HG02981 (cell line): Measurements from ENCODE around the gene GABRA4.

ENCODE experiments used
- ATAC-seq: cut with Tn5 transposase; IDR thresholded peaks from one replicate; pipeline ENCODE4 v1.9.1; 2021; ENCODE audit warnings: mild to moderate bottlenecking, moderate library complexity; ENCODE audit not compliant: unreplicated experiment

Gene GABRA4

GRCh38 chr4:46979726-46980125 lies 13.7 kb downstream of the GABRA4 start:
- ATAC-seq, result no peak

- ATAC-seq, result no peak
These were observed 14.1 kb downstream of the GABRA4 start for GRCh38 chr4:46979283-46979682.

GRCh38 chr4:46977245-46977644 lies 16.1 kb downstream of the GABRA4 start:
- ATAC-seq, result no peak

- ATAC-seq, result peak; percentile 48
These were observed 17.4 kb downstream of the GABRA4 start for GRCh38 chr4:46975812-46976553.

- no peak for ATAC-seq
These were observed 18.4 kb downstream of the GABRA4 start for GRCh38 chr4:46974891-46975543.

- ATAC-seq, result no peak
These were observed 24.5 kb downstream of the GABRA4 start for GRCh38 chr4:46968847-46969246.

- no peak for ATAC-seq
These were observed 25.8 kb downstream of the GABRA4 start for GRCh38 chr4:46967631-46968030.

- ATAC-seq, result no peak
These were observed 34.5 kb downstream of the GABRA4 start for GRCh38 chr4:46958742-46959488.

GRCh38 chr4:46956451-46956850 lies 36.9 kb downstream of the GABRA4 start:
- no peak for ATAC-seq

GRCh38 chr4:46955601-46956000 lies 37.8 kb downstream of the GABRA4 start:
- no peak for ATAC-seq

- no peak for ATAC-seq
These were observed 38.7 kb downstream of the GABRA4 start for GRCh38 chr4:46954643-46955042.

- no peak for ATAC-seq
These were observed 39.8 kb downstream of the GABRA4 start for GRCh38 chr4:46953564-46953963.

- no peak for ATAC-seq
These were observed 40.9 kb downstream of the GABRA4 start for GRCh38 chr4:46952451-46952850.

- ATAC-seq, result no peak
These were observed 42.6 kb downstream of the GABRA4 start for GRCh38 chr4:46950826-46951225.

GRCh38 chr4:46949822-46950221 lies 43.6 kb downstream of the GABRA4 start:
- ATAC-seq, result no peak

- ATAC-seq, result no peak
These were observed 45.8 kb downstream of the GABRA4 start for GRCh38 chr4:46947541-46947940.

- no peak for ATAC-seq
These were observed 46.4 kb downstream of the GABRA4 start for GRCh38 chr4:46946919-46947536.

- ATAC-seq, result no peak
These were observed 48.3 kb downstream of the GABRA4 start for GRCh38 chr4:46945062-46945461.

GRCh38 chr4:46944345-46944744 lies 49.0 kb downstream of the GABRA4 start:
- no peak for ATAC-seq

- ATAC-seq, result no peak
These were observed 55.9 kb downstream of the GABRA4 start for GRCh38 chr4:46937493-46937892.

GRCh38 chr4:46934726-46935125 lies 58.7 kb downstream of the GABRA4 start:
- no peak for ATAC-seq
